Mesodermal cell (in vitro differentiated cells): ENCODE data around the gene KBTBD12.

Experiments used
- H3K27ac ChIP-seq: 2 replicates; pipeline ENCODE4 v1.7.0; 2013; ENCODE audit warnings: mild to moderate bottlenecking, low read depth, low read length, moderate library complexity; ENCODE audit not compliant: severe bottlenecking
- H3K36me3 ChIP-seq: 2 replicates; pipeline ENCODE4 v1.7.1; 2013; ENCODE audit warnings: mild to moderate bottlenecking, low read length, moderate library complexity; ENCODE audit not compliant: control insufficient read depth, insufficient read depth
- H3K4me1 ChIP-seq: one replicate; pipeline ENCODE4 v1.7.1; 2013; ENCODE audit warnings: mild to moderate bottlenecking, low read length; ENCODE audit not compliant: insufficient read depth, control insufficient read depth, poor library complexity, severe bottlenecking
- H3K4me3 ChIP-seq: 2 replicates; pipeline ENCODE4 v1.7.0; 2013; ENCODE audit warnings: low read length, control low read depth, mild to moderate bottlenecking; ENCODE audit not compliant: insufficient read depth, poor library complexity, severe bottlenecking; ENCODE audit errors: extremely low read depth
- H3K9me3 ChIP-seq: 2 replicates; pipeline ENCODE4 v1.7.1; 2013; ENCODE audit warnings: mild to moderate bottlenecking, low read length, moderate library complexity; ENCODE audit not compliant: control insufficient read depth
- whole genome bisulfite sequencing, 2 experiments: methylation state at CpG; one replicate each; pipeline ENCODE4 v1.1.5; 2013; ENCODE audit warnings: missing lambda C conversion rate in 2 of 2; ENCODE audit not compliant: insufficient coverage in 2 of 2; 5-methylcytosine and 5-hydroxymethylcytosine counted together

The KBTBD12 gene

GRCh38 chr3:127923611-127924010 lies 8.6 kb downstream of the KBTBD12 start:
- no peaks in the 10 kb centered on the region for H3K9me3 ChIP-seq
- no peak overlapping the region for H3K27ac ChIP-seq
- no peak overlapping the region for H3K4me3 ChIP-seq
- H3K4me1 ChIP-seq: no peaks in the 10 kb centered on the region
- no peaks in the 10 kb centered on the region for H3K36me3 ChIP-seq
- 83 to 100% methylated on average over 1 to 2 of the region's 4 CpGs for WGBS, 2 experiments

GRCh38 chr3:127925384-127925783 lies 10.4 kb downstream of the KBTBD12 start:
- WGBS, 2 experiments: 78 to 94% methylated on average over 1 of the region's 2 CpGs
- no peaks in the 10 kb centered on the region for H3K36me3 ChIP-seq
- H3K9me3 ChIP-seq: no peaks in the 10 kb centered on the region
- no peak overlapping the region for H3K4me3 ChIP-seq
- H3K27ac ChIP-seq: no peak overlapping the region
- H3K4me1 ChIP-seq: no peaks in the 10 kb centered on the region

GRCh38 chr3:127927829-127928604 lies 13.0 kb downstream of the KBTBD12 start:
- no peak overlapping the region for H3K4me3 ChIP-seq
- H3K9me3 ChIP-seq: no peaks in the 10 kb centered on the region
- 79% methylated on average over 2 of the region's 3 CpGs; no CpG with 5 or more reads in 1 of the 2 experiments for WGBS, 2 experiments
- no peaks in the 10 kb centered on the region for H3K36me3 ChIP-seq
- H3K4me1 ChIP-seq: no peaks in the 10 kb centered on the region
- H3K27ac ChIP-seq: no peak overlapping the region

DNA sequence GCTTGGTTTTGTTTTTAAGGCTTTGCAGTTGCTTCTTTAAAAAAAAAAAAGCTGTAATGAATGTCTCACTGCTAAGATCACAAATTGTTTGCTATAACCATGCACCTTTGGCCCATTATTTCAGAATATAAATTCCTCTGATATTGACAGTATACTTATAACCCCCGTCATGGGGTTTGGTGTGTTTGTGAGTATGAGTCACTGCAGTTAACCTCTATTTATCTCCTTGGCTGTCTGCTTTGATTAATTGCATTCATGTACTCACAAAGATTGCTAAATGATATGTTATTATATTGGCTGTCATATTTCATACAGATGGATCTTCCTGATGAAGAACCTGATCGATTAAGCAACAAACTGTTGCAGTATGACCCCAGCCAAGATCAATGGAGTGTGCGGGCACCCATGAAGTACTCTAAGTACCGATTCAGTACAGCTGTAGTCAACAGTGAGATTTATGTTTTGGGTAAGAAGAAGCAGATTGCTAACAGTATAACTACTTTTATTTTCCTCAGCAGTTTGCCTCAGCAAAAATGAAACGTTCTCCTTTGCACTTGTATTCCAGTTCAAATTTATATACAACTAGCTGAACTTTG lies 14.9 kb downstream of the KBTBD12 start:
- Histone ChIP-seq H3K4me3 (no peak overlapping the region), H3K27ac (no peak overlapping the region), H3K9me3 (no peaks in the 10 kb centered on the region), H3K36me3 (no peaks in the 10 kb centered on the region), H3K4me1 (no peaks in the 10 kb centered on the region)
- 57 to 82% methylated on average over 1 to 4 of the region's 5 CpGs for WGBS, 2 experiments

- H3K27ac ChIP-seq: no peak overlapping the region
- H3K4me3 ChIP-seq: no peak overlapping the region
- WGBS, 2 experiments: 100% methylated on average over 1 of the region's 1 CpG; no CpG with 5 or more reads in 1 of the 2 experiments
- H3K4me1 ChIP-seq: no peaks in the 10 kb centered on the region
- H3K36me3 ChIP-seq: no peaks in the 10 kb centered on the region
- no peaks in the 10 kb centered on the region for H3K9me3 ChIP-seq
Observed at GRCh38 chr3:127933396-127933795, 18.4 kb downstream of the KBTBD12 start.

GRCh38 chr3:127938800-127939199 lies 23.8 kb downstream of the KBTBD12 start:
- no peaks in the 10 kb centered on the region for H3K4me1 ChIP-seq
- no peak overlapping the region for H3K4me3 ChIP-seq
- H3K36me3 ChIP-seq: no peaks in the 10 kb centered on the region
- no CpG with 5 or more reads among the region's 4 CpGs for WGBS, 2 experiments
- no peak overlapping the region for H3K27ac ChIP-seq
- peaks cover 7% of the 10 kb centered on the region for H3K9me3 ChIP-seq

DNA sequence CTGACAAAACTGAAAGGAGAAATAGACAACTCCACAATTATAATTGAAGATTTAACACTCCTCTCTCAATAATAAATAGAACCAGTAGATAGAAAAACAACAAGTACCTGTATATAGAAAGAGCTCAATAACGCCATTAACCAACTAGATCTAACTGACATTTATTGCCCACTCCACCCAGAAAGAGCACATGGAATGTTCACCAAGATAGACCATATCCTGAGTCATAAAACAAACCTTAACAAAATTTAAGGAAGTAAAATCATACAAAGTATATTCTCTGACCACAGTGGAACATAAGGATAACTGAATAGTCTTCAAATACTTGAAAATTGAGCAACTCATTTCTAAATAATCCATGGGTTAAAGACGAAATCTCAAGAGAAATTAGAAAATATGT lies 25.1 kb downstream of the KBTBD12 start:
- no peak overlapping the region for H3K27ac ChIP-seq

GRCh38 chr3:127942613-127943012 lies 27.6 kb downstream of the KBTBD12 start:
- Histone ChIP-seq H3K36me3 (no peaks in the 10 kb centered on the region), H3K9me3 (peaks cover 8% of the 10 kb centered on the region), H3K4me3 (no peak overlapping the region), H3K4me1 (no peaks in the 10 kb centered on the region), H3K27ac (no peak overlapping the region)

More for the DNA sequence above, 25.1 kb downstream of the KBTBD12 start:
- H3K4me1 ChIP-seq: no peaks in the 10 kb centered on the region
- H3K4me3 ChIP-seq: no peak overlapping the region
- no peaks in the 10 kb centered on the region for H3K36me3 ChIP-seq
- H3K9me3 ChIP-seq: peaks cover 8% of the 10 kb centered on the region
- WGBS, 2 experiments: 100% methylated on average over 1 of the region's 2 CpGs; no CpG with 5 or more reads in 1 of the 2 experiments

DNA sequence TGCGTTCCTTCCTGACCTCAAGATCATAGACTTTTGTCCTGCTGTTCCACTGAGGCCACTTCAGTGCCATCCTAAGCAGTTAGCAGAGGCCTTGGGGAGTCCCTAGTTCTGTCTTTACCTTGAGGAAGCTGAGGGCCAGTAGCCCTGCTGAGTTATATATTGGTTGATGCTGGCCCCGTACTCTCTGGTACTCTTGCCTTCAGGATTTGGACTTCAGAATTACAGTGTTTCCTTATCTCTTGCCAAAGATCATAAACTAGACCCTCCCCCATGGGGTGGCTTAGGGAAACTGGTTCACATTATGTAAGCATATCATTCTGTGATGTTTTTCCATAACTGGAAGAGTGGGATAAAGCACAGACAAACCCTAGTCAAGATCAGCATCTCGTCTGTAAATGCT lies 33.2 kb downstream of the KBTBD12 start:
- Histone ChIP-seq H3K4me3 (no peak overlapping the region), H3K9me3 (peaks cover 5% of the 10 kb centered on the region), H3K4me1 (no peaks in the 10 kb centered on the region), H3K36me3 (no peaks in the 10 kb centered on the region), H3K27ac (no peak overlapping the region)
- WGBS, 2 experiments: 69 to 76% methylated on average over 2 of the region's 3 CpGs

GRCh38 chr3:127949446-127950055 lies 34.5 kb downstream of the KBTBD12 start:
- 100% methylated on average over 1 of the region's 2 CpGs for WGBS, 2 experiments
- Histone ChIP-seq H3K4me1 (no peaks in the 10 kb centered on the region), H3K9me3 (no peaks in the 10 kb centered on the region), H3K4me3 (no peak overlapping the region), H3K27ac (no peak overlapping the region), H3K36me3 (no peaks in the 10 kb centered on the region)

DNA sequence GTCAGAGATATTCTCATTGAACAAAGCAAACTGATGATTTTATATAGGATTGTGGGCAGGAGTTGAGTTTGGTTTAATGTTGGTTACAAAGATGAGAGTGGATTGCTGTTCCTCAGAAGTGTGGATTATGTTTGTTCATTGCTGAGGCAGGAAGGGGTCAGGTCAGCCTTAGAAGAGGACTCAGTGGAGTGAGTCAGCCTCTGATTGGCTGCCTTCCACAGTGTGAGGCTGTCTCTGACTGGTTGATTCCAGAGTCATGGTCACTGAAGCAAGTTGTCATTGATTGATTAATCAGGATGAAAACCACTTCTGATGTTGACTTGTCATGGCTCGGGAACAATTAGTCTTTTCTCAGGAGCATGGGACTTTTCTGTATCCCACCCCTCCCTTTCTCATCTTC lies 36.2 kb downstream of the KBTBD12 start:
- Histone ChIP-seq H3K9me3 (no peaks in the 10 kb centered on the region), H3K4me3 (no peak overlapping the region), H3K36me3 (no peaks in the 10 kb centered on the region), H3K27ac (no peak overlapping the region), H3K4me1 (no peaks in the 10 kb centered on the region)
- 100% methylated on average over 1 of the region's 1 CpG for WGBS, 2 experiments
